CD4-positive, alpha-beta memory T cell (primary cell): ENCODE measurements around the gene CD2. TPM values are rescaled to one million over a fixed set of nuclear protein-coding genes. Genes with fewer than 3 reads are reported as not detected.

Source experiments
- CTCF ChIA-PET: fragments of 350-600 bp; sonication (Branson Sonifier 250); formaldehyde crosslinking; loops from one replicate; lab custom pipeline; 2021; ENCODE audit warnings: inconsistent platforms; ENCODE audit not compliant: partially characterized antibody; lab: Charles Lee
- POLR2A ChIA-PET: fragments of 350-600 bp; sonication (Branson Sonifier 250); formaldehyde crosslinking; loops from one replicate; lab custom pipeline; 2021; ENCODE audit not compliant: partially characterized antibody; lab: Charles Lee
- DNase-seq, 5 donors: peaks; one replicate each; pipeline versions ENCODE4 v3.0.0 to v3.0.0-alpha.2; 2020 to 2022; ENCODE audit warnings: mixed read lengths in 1 of 5
- H3K27ac ChIP-seq: one replicate; pipeline ENCODE4 v1.7.0; 2013; ENCODE audit warnings: low read depth, low read length
- H3K27me3 ChIP-seq: 2 replicates; pipeline ENCODE4 v1.7.0; 2013; ENCODE audit warnings: mild to moderate bottlenecking, low read length, moderate library complexity; ENCODE audit not compliant: insufficient read depth
- H3K36me3 ChIP-seq: 2 replicates; pipeline ENCODE4 v1.7.0; 2013; ENCODE audit warnings: mild to moderate bottlenecking, low read length, moderate library complexity; ENCODE audit not compliant: insufficient read depth
- H3K4me1 ChIP-seq: 2 replicates; pipeline ENCODE4 v1.7.0; 2013; ENCODE audit warnings: mild to moderate bottlenecking, low read length, moderate library complexity; ENCODE audit not compliant: insufficient read depth
- H3K4me3 ChIP-seq, 2 donors: one replicate each; pipeline ENCODE4 v1.7.0; 2013; ENCODE audit warnings: low read length in 2 of 2, mild to moderate bottlenecking in 1 of 2
- H3K9me3 ChIP-seq, 2 donors: one replicate each; pipeline ENCODE4 v1.7.0; 2013; ENCODE audit warnings: low read length in 2 of 2, control low read depth in 1 of 2; ENCODE audit not compliant: control insufficient read depth in 1 of 2
- H3K27ac Mint-ChIP-seq, 7 donors: one replicate each; pipeline ENCODE4 v1.8.0; 2020 to 2021; ENCODE audit warnings: mixed read lengths in 7 of 7, mild to moderate bottlenecking in 6 of 7, inconsistent platforms in 3 of 7, moderate library complexity in 3 of 7
- H3K27me3 Mint-ChIP-seq, 2 donors: one replicate each; pipeline ENCODE4 v1.8.0; 2020 to 2021; ENCODE audit warnings: mixed read lengths in 2 of 2
- H3K36me3 Mint-ChIP-seq, 2 donors: one replicate each; pipeline ENCODE4 v1.8.0; 2020 to 2021; ENCODE audit warnings: mixed read lengths in 2 of 2, inconsistent platforms in 1 of 2, mild to moderate bottlenecking in 1 of 2
- H3K4me1 Mint-ChIP-seq, 4 donors: one replicate each; pipeline ENCODE4 v1.8.0; 2020 to 2021; ENCODE audit warnings: mixed read lengths in 4 of 4, mild to moderate bottlenecking in 1 of 4
- H3K4me3 Mint-ChIP-seq, 8 donors: one replicate each; pipeline ENCODE4 v1.8.0; 2020 to 2021; ENCODE audit warnings: mixed read lengths in 8 of 8, mild to moderate bottlenecking in 7 of 8, moderate library complexity in 6 of 8, inconsistent platforms in 3 of 8
- H3K9me3 Mint-ChIP-seq, 8 donors: one replicate each; pipeline ENCODE4 v1.8.0; 2020 to 2021; ENCODE audit warnings: mixed read lengths in 8 of 8, mild to moderate bottlenecking in 5 of 8, inconsistent platforms in 3 of 8, moderate library complexity in 1 of 8
- intact Hi-C: fragments of 100-400 bp; cut with micrococcal nuclease; formaldehyde crosslinking; loops from one replicate; pipeline ENCODE4 v1.15.1; 2023
- polyA plus RNA-seq, 2 donors: library from polyadenylated mRNA; unstranded; fragments of 300-500 nt; fragmentation: Illumina TruSeq; gene quantifications; one replicate each; pipeline ENCODE4 v1.2.3, GENCODE V29; 2021
- total RNA-seq, 2 experiments: library from RNA; stranded (reverse); gene quantifications; one replicate each; pipeline ENCODE4 v1.2.3, GENCODE V29; 2021

Gene CD2
- total and polyA plus RNA-seq, 4 experiments from 2014 or later: 305 to 471 (median 363) TPM

DNA sequence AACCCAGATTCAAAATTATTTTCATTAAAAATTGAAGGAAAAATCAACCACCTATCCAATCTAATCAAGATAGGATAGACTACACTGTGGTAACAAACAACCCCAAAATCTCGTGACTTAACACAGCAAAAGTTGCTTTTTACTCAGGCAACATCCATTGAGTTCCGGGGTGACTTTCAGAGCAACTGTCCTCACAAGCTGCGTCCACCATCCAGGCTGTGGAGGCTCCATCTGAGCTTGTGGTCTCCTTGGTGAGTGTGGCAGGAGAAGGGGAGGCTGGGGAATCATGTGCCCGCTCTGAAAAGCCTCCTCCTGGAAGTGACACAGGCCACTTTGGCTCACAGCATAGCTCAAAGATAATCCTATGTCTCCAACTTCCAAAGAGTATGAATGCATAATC is 52.4 kb downstream of the CD2 start:
- Histone ChIP-seq H3K4me1 (peaks cover 97% of the 10 kb centered on the region), H3K36me3 (no peaks in the 10 kb centered on the region), H3K9me3 (no peaks in the 10 kb centered on the region), H3K27me3 (no peaks in the 10 kb centered on the region), H3K4me3 (peak overlapping the region in 1 of 2 donors; percentile 29), H3K27ac (peak overlapping the region; percentile 80)
- peak overlapping the region in 7 of 8 donors; percentile 79 to 96 (median 86) for H3K4me3 Mint-ChIP-seq
- peak overlapping the region; percentile 89 to 99 (median 98) for H3K27ac Mint-ChIP-seq
- ChIA-PET POLR2A (interaction anchor here (1.1 to 21.5 kb wide), 9 partner anchors 9 to 799 kb away, joined by 3 to 1208 read pairs (median 14); partner anchors contain the start of genes CD2 and TENT5C), CTCF (interaction anchor here (0.9 to 13.0 kb wide), 7 partner anchors 10 to 69 kb away, joined by 3 to 276 read pairs (median 11); partner anchors contain the start of gene CD2)
- H3K27me3 Mint-ChIP-seq: no peaks in the 10 kb centered on the region
- H3K9me3 Mint-ChIP-seq: peaks cover 0 to 10% (median 5%) of the 10 kb centered on the region in 8 donors
- DNase-seq: no peak
- H3K36me3 Mint-ChIP-seq: peaks cover 9 to 25% of the 10 kb centered on the region in 2 donors
- H3K4me1 Mint-ChIP-seq: peaks cover 74 to 97% (median 81%) of the 10 kb centered on the region in 4 donors
- intact Hi-C loops: loop anchor here (1.0 kb wide), 1 partner anchor 10 kb away; no protein-coding TSS in a partner anchor

DNA sequence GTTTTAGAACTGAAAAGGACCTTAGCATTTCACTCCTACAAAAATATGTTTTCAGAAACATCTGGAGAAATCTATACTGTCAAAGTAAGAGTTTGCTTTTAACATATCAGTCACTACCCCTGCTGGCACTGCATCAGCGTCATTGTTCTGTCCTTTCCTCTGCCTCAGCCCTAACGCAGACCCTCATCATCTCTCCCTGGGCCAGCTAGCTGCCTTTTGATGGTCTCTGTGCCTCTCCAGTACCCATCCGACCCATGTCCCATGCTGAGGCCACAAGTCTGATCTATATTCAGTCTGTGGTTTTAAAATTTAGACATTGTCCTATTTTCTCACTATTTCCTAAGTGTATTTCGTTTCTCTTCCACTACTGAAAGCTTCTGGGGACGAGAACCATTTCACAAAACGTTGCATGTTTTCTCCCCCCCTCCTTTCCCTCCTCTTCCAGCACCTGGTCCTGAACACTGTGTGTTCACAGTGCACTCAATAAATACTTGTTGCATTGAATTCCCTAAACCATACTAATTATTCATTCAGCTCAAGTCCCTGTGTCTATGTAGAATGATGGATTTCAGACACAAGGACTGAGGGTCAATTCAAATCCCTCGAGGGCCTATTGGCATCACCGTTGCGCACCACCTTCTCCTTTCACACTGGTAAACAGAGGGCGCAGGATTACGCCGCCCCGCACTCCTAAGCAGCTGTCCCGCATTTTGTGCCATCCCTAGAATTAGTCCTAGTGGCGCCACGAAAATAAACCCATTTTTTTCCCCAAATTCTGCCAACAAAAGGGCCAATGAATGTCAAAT is 53.4 kb downstream of the CD2 start:
- peaks cover 17 to 26% of the 10 kb centered on the region in 2 donors for H3K36me3 Mint-ChIP-seq
- no peaks in the 10 kb centered on the region for H3K36me3 ChIP-seq
- POLR2A ChIA-PET: interaction anchor here (0.7 to 21.5 kb wide), 11 partner anchors 8 to 799 kb away, joined by 3 to 1208 read pairs (median 10); partner anchors contain the start of genes CD2, TENT5C and TTF2
- H3K4me1 ChIP-seq: peaks cover 88% of the 10 kb centered on the region
- no peaks in the 10 kb centered on the region for H3K27me3 Mint-ChIP-seq
- H3K4me1 Mint-ChIP-seq: peaks cover 69 to 97% (median 80%) of the 10 kb centered on the region in 4 donors
- peak overlapping the region; percentile 80 for H3K27ac ChIP-seq
- H3K27ac Mint-ChIP-seq: peak overlapping the region; percentile 89 to 99 (median 98)
- H3K9me3 ChIP-seq: peaks cover 0 to 1% of the 10 kb centered on the region in 2 donors
- no peak for DNase-seq
- peak overlapping the region; percentile 63 to 87 (median 82) for H3K4me3 Mint-ChIP-seq
- intact Hi-C loops: loop anchor here (1.0 to 2.0 kb wide), 2 partner anchors 9 to 71 kb away; no protein-coding TSS in a partner anchor
- peak overlapping the region in 1 of 2 donors; percentile 28 for H3K4me3 ChIP-seq
- peaks cover 2 to 20% (median 11%) of the 10 kb centered on the region in 8 donors for H3K9me3 Mint-ChIP-seq
- H3K27me3 ChIP-seq: no peaks in the 10 kb centered on the region
- CTCF ChIA-PET: interaction anchor here (0.9 to 13.0 kb wide), 8 partner anchors 9 to 134 kb away, joined by 3 to 276 read pairs (median 8); partner anchors contain the start of gene CD2

GRCh38 chr1:116808200-116808847 is 54.1 kb downstream of the CD2 start:
- Histone ChIP-seq H3K36me3 (no peaks in the 10 kb centered on the region), H3K27ac (peak overlapping the region; percentile 80), H3K4me3 (peak overlapping the region in 1 of 2 donors; percentile 28), H3K4me1 (peaks cover 81% of the 10 kb centered on the region), H3K27me3 (no peaks in the 10 kb centered on the region), H3K9me3 (peaks cover 0 to 4% of the 10 kb centered on the region in 2 donors)
- CTCF ChIA-PET: interaction anchor here (1.2 to 13.0 kb wide), 9 partner anchors 8 to 239 kb away, joined by 3 to 276 read pairs (median 7); partner anchors contain the start of gene CD2
- Mint-ChIP-seq H3K27ac (peak overlapping the region; percentile 89 to 99 (median 98)), H3K27me3 (no peaks in the 10 kb centered on the region), H3K4me3 (peak overlapping the region; percentile 63 to 87 (median 82)), H3K4me1 (peaks cover 65 to 91% (median 76%) of the 10 kb centered on the region in 4 donors), H3K9me3 (peaks cover 2 to 27% (median 18%) of the 10 kb centered on the region in 8 donors), H3K36me3 (peaks cover 22 to 32% of the 10 kb centered on the region in 2 donors)
- POLR2A ChIA-PET: interaction anchor here (0.8 to 21.5 kb wide), 11 partner anchors 8 to 252 kb away, joined by 4 to 1208 read pairs (median 9); partner anchors contain the start of genes CD2 and TTF2
- intact Hi-C loops: loop anchor here (2.0 kb wide), 1 partner anchor 72 kb away; no protein-coding TSS in a partner anchor
- DNase-seq: peak in 2 of 5 donors; percentile 41 to 53

GRCh38 chr1:116808848-116809508 is 54.7 kb downstream of the CD2 start:
- DNase-seq: peak in 4 of 5 donors; percentile 54 to 65 (median 60)
- POLR2A ChIA-PET: interaction anchor here (1.2 to 21.5 kb wide), 12 partner anchors 7 to 178 kb away, joined by 3 to 1208 read pairs (median 8); partner anchors contain the start of gene CD2
- Histone ChIP-seq H3K27me3 (no peaks in the 10 kb centered on the region), H3K4me3 (peak overlapping the region in 1 of 2 donors; percentile 28), H3K27ac (peak overlapping the region; percentile 80), H3K9me3 (peaks cover 0 to 9% of the 10 kb centered on the region in 2 donors), H3K36me3 (no peaks in the 10 kb centered on the region), H3K4me1 (peaks cover 76% of the 10 kb centered on the region)
- H3K4me3 Mint-ChIP-seq: peak overlapping the region; percentile 63 to 87 (median 82)
- peaks cover 28 to 33% of the 10 kb centered on the region in 2 donors for H3K36me3 Mint-ChIP-seq
- peak overlapping the region; percentile 89 to 99 (median 98) for H3K27ac Mint-ChIP-seq
- H3K9me3 Mint-ChIP-seq: peaks cover 4 to 34% (median 24%) of the 10 kb centered on the region in 8 donors
- peaks cover 60 to 86% (median 71%) of the 10 kb centered on the region in 4 donors for H3K4me1 Mint-ChIP-seq
- H3K27me3 Mint-ChIP-seq: no peaks in the 10 kb centered on the region
- CTCF ChIA-PET: interaction anchor here (0.6 to 13.0 kb wide), 10 partner anchors 9 to 240 kb away, joined by 3 to 276 read pairs (median 4); partner anchors contain the start of gene CD2
- intact Hi-C loops: loop anchor here (2.0 kb wide), 1 partner anchor 72 kb away; no protein-coding TSS in a partner anchor

- ChIA-PET CTCF (interaction anchor here (3.0 kb wide), 1 partner anchor 73 kb away, joined by 27 read pairs; no protein-coding TSS in a partner anchor), POLR2A (interaction anchor here (15.5 to 21.5 kb wide), 2 partner anchors 43 to 58 kb away, joined by 307 to 1208 read pairs; partner anchors contain the start of gene CD2)
- Mint-ChIP-seq H3K27ac (peak overlapping the region; percentile 57 to 92 (median 79)), H3K4me3 (peak overlapping the region in 1 of 8 donors; percentile 52), H3K27me3 (no peaks in the 10 kb centered on the region), H3K4me1 (peaks cover 49 to 83% (median 63%) of the 10 kb centered on the region in 4 donors), H3K9me3 (peaks cover 5 to 29% (median 21%) of the 10 kb centered on the region in 8 donors), H3K36me3 (peaks cover 24 to 28% of the 10 kb centered on the region in 2 donors)
- Histone ChIP-seq H3K36me3 (no peaks in the 10 kb centered on the region), H3K4me1 (peaks cover 71% of the 10 kb centered on the region), H3K9me3 (peaks cover 0 to 9% of the 10 kb centered on the region in 2 donors), H3K4me3 (no peak overlapping the region), H3K27me3 (no peaks in the 10 kb centered on the region), H3K27ac (no peak overlapping the region)
- DNase-seq: no peak
- intact Hi-C loops: no loop called here
Measured at GRCh38 chr1:116811321-116811720, 57.1 kb downstream of the CD2 start.
